Thyroid gland (tissue), 4 donors: ENCODE results near the gene SPATA31C2.

ENCODE experiments used
- POLR2A ChIP-seq, 2 donors: fragments of 450-650 bp; IDR thresholded peaks; one replicate each; pipeline ENCODE4 v1.6.1; 2017; ENCODE audit warnings: antibody characterized with exemption in 2 of 2, mild to moderate bottlenecking in 2 of 2, moderate library complexity in 1 of 2
- TF ChIP-seq, protein P1 (sequence below), 6 experiments: fragments of 200-600 bp in 3 of 6; fragments of 450-650 bp in 3 of 6; sonication (generic) in 3 of 6; IDR thresholded peaks; one replicate each; pipeline ENCODE4 v1.5.1; 2016 to 2019; ENCODE audit warnings: antibody characterized with exemption in 6 of 6, mild to moderate bottlenecking in 2 of 6, inconsistent platforms in 1 of 6, moderate library complexity in 1 of 6

DNA sequence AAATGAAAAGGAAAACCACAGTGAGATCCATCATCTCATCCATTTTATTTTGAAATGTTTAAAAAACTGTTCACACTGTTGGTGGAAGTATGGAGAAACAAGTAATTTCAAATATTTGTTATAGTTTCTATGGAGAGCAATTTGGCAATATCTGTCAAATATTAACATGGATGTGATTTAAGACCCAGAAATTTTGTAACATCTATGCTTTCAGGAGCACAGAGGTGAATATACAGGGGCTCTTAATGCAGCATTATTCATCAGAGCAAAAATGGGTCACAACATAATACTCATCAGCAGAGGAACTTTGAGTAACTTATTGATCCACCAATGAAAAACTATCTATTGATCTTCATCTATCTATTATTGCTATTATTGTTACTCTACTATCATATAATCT lies 31.4 kb upstream of the SPATA31C2 start:
- no peak for TF ChIP-seq POLR2A (IDR thresholded peaks at IDR 0.05)
- TF ChIP-seq, protein P1, sequence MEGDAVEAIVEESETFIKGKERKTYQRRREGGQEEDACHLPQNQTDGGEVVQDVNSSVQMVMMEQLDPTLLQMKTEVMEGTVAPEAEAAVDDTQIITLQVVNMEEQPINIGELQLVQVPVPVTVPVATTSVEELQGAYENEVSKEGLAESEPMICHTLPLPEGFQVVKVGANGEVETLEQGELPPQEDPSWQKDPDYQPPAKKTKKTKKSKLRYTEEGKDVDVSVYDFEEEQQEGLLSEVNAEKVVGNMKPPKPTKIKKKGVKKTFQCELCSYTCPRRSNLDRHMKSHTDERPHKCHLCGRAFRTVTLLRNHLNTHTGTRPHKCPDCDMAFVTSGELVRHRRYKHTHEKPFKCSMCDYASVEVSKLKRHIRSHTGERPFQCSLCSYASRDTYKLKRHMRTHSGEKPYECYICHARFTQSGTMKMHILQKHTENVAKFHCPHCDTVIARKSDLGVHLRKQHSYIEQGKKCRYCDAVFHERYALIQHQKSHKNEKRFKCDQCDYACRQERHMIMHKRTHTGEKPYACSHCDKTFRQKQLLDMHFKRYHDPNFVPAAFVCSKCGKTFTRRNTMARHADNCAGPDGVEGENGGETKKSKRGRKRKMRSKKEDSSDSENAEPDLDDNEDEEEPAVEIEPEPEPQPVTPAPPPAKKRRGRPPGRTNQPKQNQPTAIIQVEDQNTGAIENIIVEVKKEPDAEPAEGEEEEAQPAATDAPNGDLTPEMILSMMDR (IDR thresholded peaks at IDR 0.05), result no peak
